ENCODE results near the gene NMBR. TPM values are rescaled to one million over a fixed set of nuclear protein-coding genes. Genes with fewer than 3 reads are reported as not detected.
"Not testable (repeated sequence)": the region's sequence is repeated elsewhere in the genome, so short reads cannot be mapped to it uniquely, and the experiment has no call there.

NMBR gene
- total RNA-seq, 4 donors from 2014 or later = not detected

GRCh38 chr6:142155895-142156757 is 9.2 kb upstream of the NMBR start:
- DNase-seq (ENCODE audit: low spot score) (no peak), ATAC-seq (ENCODE audit: low FRiP score) (peak; percentile 58)
- TF ChIP-seq CTCF (IDR thresholded peaks at IDR 0.05) = no peak

GRCh38 chr6:142155091-142155490 is 8.2 kb upstream of the NMBR start:
- ATAC-seq (ENCODE audit: low FRiP score) (no peak), DNase-seq (ENCODE audit: low spot score) (no peak)
- TF ChIP-seq CTCF (IDR thresholded peaks at IDR 0.05) = no peak

GRCh38 chr6:142154336-142154735 is 7.4 kb upstream of the NMBR start:
- no peak for DNase-seq (ENCODE audit: low spot score)
- no peak for TF ChIP-seq CTCF (IDR thresholded peaks at IDR 0.05)
- ATAC-seq (ENCODE audit: low FRiP score) = no peak

GRCh38 chr6:142153196-142153595 is 6.3 kb upstream of the NMBR start:
- no peak for TF ChIP-seq CTCF (IDR thresholded peaks at IDR 0.05)

GRCh38 chr6:142152746-142153145 is 5.8 kb upstream of the NMBR start:
- DNase-seq (ENCODE audit: low spot score) = no peak
- ATAC-seq (ENCODE audit: low FRiP score) = peak; percentile 78
- no peak for TF ChIP-seq CTCF (IDR thresholded peaks at IDR 0.05)

More at GRCh38 chr6:142153196-142153595, 6.3 kb upstream of the NMBR start:
- ATAC-seq (ENCODE audit: low FRiP score) (peak; percentile 68), DNase-seq (ENCODE audit: low spot score) (no peak)

GRCh38 chr6:142141531-142141930 is 5.4 kb downstream of the NMBR start:
- not testable (repeated sequence) for ATAC-seq (ENCODE audit: low FRiP score); DNase-seq (ENCODE audit: low spot score)

GRCh38 chr6:142138876-142139275 is 8.0 kb downstream of the NMBR start:
- DNase-seq (ENCODE audit: low spot score) (no peak), ATAC-seq (ENCODE audit: low FRiP score) (no peak)
- no peak for TF ChIP-seq CTCF (IDR thresholded peaks at IDR 0.05)
